Epithelial cell of esophagus (primary cell): ENCODE results near the gene PHF8.

Source experiments
- DNase-seq: peaks from one replicate; pipeline ENCODE4 v3.0.0; 2010; ENCODE audit warnings: low read depth
- H3K4me3 ChIP-seq: 2 replicates; pipeline ENCODE4 v1.5.1; 2011; ENCODE audit warnings: mild to moderate bottlenecking, low read length, control low read depth
- CTCF ChIP-seq: IDR thresholded peaks from 2 replicates; pipeline ENCODE4 v1.5.1; 2011; ENCODE audit warnings: low read depth, mild to moderate bottlenecking, low read length, control low read depth, inconsistent platforms; ENCODE audit not compliant: insufficient read depth; ENCODE audit errors: missing control alignments

Gene PHF8

DNA sequence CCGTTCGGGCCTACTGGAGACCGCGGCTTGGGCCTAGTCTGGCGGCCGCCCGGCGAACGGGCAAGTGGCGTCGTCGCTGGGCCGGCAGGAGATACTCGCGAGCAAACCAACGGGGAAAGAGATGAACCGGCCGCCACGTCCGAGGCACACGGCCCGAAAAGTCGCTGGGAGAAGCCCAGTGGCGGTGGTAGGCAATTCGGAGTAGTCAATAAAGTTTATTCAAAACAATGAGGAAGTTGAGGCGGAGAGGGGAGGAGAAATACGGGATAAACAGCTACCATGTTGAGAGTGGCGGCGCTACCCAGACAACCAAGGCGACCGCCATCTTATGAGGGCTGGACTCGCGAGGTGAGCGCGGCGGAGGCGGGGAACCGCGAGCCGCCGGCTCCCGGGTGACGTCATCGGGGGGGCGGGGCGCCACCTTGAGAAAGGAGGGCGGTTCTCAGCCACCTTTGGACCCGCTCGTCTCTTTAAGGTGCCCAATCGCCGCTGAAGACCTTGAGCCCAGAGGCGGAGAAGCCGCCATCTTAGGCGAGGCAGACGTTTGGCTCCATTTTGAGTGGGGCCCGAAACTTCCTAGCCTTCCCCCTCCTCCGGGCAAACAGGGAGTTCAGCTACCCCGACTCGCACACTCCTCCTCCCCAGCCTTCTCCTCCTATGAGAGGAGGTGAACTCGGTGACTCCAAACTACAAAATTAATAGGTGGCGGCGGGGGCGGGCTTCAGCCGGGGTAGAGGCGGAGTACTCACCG, at the start of gene PHF8:
PHF8 (minus strand) TSS at position 348 of the 751 bp plus-strand sequence. CDS start 1,745 bp downstream, outside the sequence.
- DNase-seq: peak; percentile 94
- H3K4me3 ChIP-seq: peak within 1 kb of the TSS; percentile 70
- TF ChIP-seq CTCF: no peak

- DNase-seq: no peak
- no peak for TF ChIP-seq CTCF
- no peak overlapping the region for H3K4me3 ChIP-seq
Measured at GRCh38 chrX:54093571-54093970, 49.3 kb upstream of the PHF8 start.

GRCh38 chrX:54093159-54093558, 48.9 kb upstream of the PHF8 start:
- DNase-seq: no peak
- H3K4me3 ChIP-seq: no peak overlapping the region
- TF ChIP-seq CTCF: no peak

DNA sequence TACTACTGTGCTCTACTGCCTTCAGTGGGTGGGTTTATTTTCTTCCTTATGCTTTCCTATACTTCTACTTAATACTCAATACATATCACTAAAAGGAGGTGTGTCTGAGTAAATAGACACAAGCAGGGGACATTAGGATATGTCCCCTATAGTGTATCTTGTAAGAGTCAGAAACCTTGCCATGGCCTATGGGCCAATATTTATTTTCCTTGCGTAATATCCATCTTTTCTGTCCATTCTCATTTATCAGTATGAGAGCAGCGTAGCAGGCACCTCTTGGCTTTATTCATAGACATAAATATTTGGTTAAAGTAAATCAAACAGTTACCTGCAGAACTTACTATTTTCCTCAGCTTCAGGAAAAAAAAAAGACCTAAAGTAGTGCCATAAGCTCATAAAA, 46.6 kb upstream of the PHF8 start:
- TF ChIP-seq CTCF: no peak
- H3K4me3 ChIP-seq: no peak overlapping the region
- DNase-seq: no peak

- TF ChIP-seq CTCF: no peak
- no peak for DNase-seq
- H3K4me3 ChIP-seq: no peak overlapping the region
Measured at GRCh38 chrX:54089191-54089590, 44.9 kb upstream of the PHF8 start.

- no peak for TF ChIP-seq CTCF
- no peak for DNase-seq
- H3K4me3 ChIP-seq: no peak overlapping the region
Measured at GRCh38 chrX:54087661-54088060, 43.4 kb upstream of the PHF8 start.

GRCh38 chrX:54085666-54086065, 41.4 kb upstream of the PHF8 start:
- no peak for TF ChIP-seq CTCF
- DNase-seq: peak; percentile 3
- no peak overlapping the region for H3K4me3 ChIP-seq
